HEK293T (cell line): ENCODE results near the gene RIMBP2.

Experiments
- CTCF ChIA-PET: fragments of 350-600 bp; formaldehyde crosslinking; extraction: SDS; loops from one replicate; lab custom pipeline; 2021; ENCODE audit warnings: antibody characterized with exemption, inconsistent platforms; lab: Yijun Ruan, JAX
- POLR2A ChIA-PET: fragments of 350-600 bp; formaldehyde crosslinking; extraction: SDS; loops from one replicate; lab custom pipeline; 2020; ENCODE audit warnings: antibody characterized with exemption, inconsistent platforms; lab: Yijun Ruan, JAX
- DNase-seq: peaks from one replicate; pipeline ENCODE4 v3.0.0; 2012; ENCODE audit warnings: mixed read lengths; ENCODE audit errors: extremely low spot score
- ARNT ChIP-seq: fragments of 450-650 bp; IDR thresholded peaks from 2 replicates; pipeline ENCODE4 v1.6.1; 2017; ENCODE audit warnings: mild to moderate bottlenecking
- BHLHE40 ChIP-seq: fragments of 450-650 bp; IDR thresholded peaks from 2 replicates; pipeline ENCODE4 v1.6.1; 2016; ENCODE audit warnings: mild to moderate bottlenecking, moderate library complexity, borderline replicate concordance
- CTBP1 ChIP-seq: fragments of 450-650 bp; IDR thresholded peaks from 2 replicates; pipeline ENCODE4 v1.6.1; 2016; ENCODE audit warnings: borderline replicate concordance
- ELF4 ChIP-seq: fragments of 450-650 bp; IDR thresholded peaks from 2 replicates; pipeline ENCODE4 v1.6.1; 2017; ENCODE audit warnings: antibody characterized with exemption
- FOXA1 ChIP-seq: fragments of 450-650 bp; IDR thresholded peaks from 2 replicates; pipeline ENCODE4 v1.6.1; 2016; ENCODE audit warnings: mild to moderate bottlenecking
- FOXK2 ChIP-seq: fragments of 450-650 bp; IDR thresholded peaks from 2 replicates; pipeline ENCODE4 v1.6.1; 2016; ENCODE audit warnings: mild to moderate bottlenecking
- FOXM1 ChIP-seq: fragments of 450-650 bp; IDR thresholded peaks from 2 replicates; pipeline ENCODE4 v1.6.1; 2017; ENCODE audit warnings: mild to moderate bottlenecking, borderline replicate concordance
- HDGF ChIP-seq: fragments of 450-650 bp; IDR thresholded peaks from 2 replicates; pipeline ENCODE4 v1.6.1; 2017; ENCODE audit warnings: antibody characterized with exemption, borderline replicate concordance
- L3MBTL2 ChIP-seq: fragments of 450-650 bp; conservative IDR thresholded peaks from 2 replicates; pipeline ENCODE4 v1.6.1; 2016; ENCODE audit warnings: mild to moderate bottlenecking
- LEF1 ChIP-seq: fragments of 450-650 bp; IDR thresholded peaks from 2 replicates; pipeline ENCODE4 v1.6.1; 2017; ENCODE audit warnings: mild to moderate bottlenecking, borderline replicate concordance
- NFRKB ChIP-seq: fragments of 450-650 bp; IDR thresholded peaks from 2 replicates; pipeline ENCODE4 v1.6.1; 2016; ENCODE audit warnings: mild to moderate bottlenecking, moderate library complexity
- SP1 ChIP-seq: fragments of 450-650 bp; IDR thresholded peaks from 2 replicates; pipeline ENCODE4 v1.6.1; 2017
- SUZ12 ChIP-seq: fragments of 450-650 bp; IDR thresholded peaks from 2 replicates; pipeline ENCODE4 v1.6.1; 2016; ENCODE audit warnings: mild to moderate bottlenecking
- TARDBP ChIP-seq: fragments of 450-650 bp; IDR thresholded peaks from 2 replicates; pipeline ENCODE4 v1.6.1; 2016
- ZNF384 ChIP-seq: fragments of 450-650 bp; IDR thresholded peaks from 2 replicates; pipeline ENCODE4 v1.6.1; 2016
- TF ChIP-seq, protein P1 (sequence below): fragments of 450-650 bp; IDR thresholded peaks from 2 replicates; pipeline ENCODE4 v1.6.1; 2016

Gene RIMBP2

DNA sequence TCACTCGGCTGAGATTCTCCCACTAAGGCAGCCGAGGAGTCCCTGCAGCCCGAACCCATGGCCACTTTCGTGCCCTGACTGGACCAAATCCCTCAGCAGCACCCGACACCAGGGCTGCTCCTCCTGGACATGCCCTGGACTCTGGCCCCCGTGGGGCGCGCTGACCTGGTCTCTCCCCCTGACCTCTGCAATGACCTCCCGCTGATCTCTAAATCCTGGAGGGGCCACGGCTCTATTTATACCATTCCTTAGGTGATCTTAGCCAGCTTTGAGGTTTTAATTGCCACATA is 230.0 kb downstream of the RIMBP2 start:
- POLR2A ChIA-PET = no interaction called here
- CTCF ChIA-PET = no interaction called here
- no peak for DNase-seq
- TF ChIP-seq L3MBTL2 (no peak), ZNF384 (no peak), BHLHE40 (no peak), SUZ12 (no peak)

DNA sequence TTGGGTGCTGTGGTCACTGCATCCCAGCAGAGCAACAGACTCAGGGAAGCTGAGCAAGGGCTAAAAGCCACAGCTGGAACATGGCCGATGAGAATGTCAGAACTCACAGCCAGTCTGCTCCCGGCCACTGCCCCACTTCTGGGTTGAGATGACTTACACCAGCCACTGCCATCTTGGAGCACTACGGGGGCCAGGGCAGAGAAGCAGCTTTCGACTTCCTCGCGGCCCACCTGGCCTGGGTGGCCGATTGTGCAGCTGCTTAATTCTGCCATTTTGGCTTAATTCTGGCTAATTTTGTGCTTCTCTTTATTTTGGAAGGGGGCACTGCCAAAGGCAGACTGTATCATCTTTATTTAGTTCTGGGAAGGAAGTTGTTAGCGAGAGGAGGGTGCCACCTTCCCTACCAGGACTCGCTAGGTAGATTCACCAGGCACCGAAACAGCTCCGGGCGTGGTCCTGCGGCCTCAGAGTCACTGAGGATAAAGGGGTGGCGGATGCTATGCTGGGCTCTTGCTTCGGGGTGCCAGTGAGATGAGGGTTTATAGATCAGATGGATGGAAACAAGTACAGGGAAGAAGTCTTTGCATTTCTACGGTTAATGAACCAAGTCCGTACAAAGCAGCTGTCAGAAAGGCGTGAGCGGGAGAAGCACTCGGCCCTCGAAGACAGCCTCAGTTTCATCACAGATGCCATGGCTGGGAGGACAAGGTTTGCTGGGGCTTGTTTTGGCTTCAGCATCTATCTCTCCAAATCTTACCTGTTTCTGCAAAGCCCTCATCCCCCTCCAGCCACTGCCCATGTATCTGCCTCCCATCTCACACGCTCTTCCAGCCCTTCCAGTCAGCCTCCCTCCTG is 230.6 kb downstream of the RIMBP2 start:
- TF ChIP-seq SUZ12 = no peak
- TF ChIP-seq BHLHE40 = no peak
- TF ChIP-seq L3MBTL2 = no peak
- TF ChIP-seq TARDBP = no peak
- no peak for TF ChIP-seq ARNT
- no peak for TF ChIP-seq HDGF
- TF ChIP-seq LEF1 = no peak
- TF ChIP-seq CTBP1 = no peak
- TF ChIP-seq, protein P1, sequence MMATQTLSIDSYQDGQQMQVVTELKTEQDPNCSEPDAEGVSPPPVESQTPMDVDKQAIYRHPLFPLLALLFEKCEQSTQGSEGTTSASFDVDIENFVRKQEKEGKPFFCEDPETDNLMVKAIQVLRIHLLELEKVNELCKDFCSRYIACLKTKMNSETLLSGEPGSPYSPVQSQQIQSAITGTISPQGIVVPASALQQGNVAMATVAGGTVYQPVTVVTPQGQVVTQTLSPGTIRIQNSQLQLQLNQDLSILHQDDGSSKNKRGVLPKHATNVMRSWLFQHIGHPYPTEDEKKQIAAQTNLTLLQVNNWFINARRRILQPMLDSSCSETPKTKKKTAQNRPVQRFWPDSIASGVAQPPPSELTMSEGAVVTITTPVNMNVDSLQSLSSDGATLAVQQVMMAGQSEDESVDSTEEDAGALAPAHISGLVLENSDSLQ = no peak
- TF ChIP-seq ELF4 = no peak
- no peak for TF ChIP-seq FOXM1
- ChIA-PET POLR2A (no interaction called here), CTCF (no interaction called here)
- no peak for DNase-seq

DNA sequence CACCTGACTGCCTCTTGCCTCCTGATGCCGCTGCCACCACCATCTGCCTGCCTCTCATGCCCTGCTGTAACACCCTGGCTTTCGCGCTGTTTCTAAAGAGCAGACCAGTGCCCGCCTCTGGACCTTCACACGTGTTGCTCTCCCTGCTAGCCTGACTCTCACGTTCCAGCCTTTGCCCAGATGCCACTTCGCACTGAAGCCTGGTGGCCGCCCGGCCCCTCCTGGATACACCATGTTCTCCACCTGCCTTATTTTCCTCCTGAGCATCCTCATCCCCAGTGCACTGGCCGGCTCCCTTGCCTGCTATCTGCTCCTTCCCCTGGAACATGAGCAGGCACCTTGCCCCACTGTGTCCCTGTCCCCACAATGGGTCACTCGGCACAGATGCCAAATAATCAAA is 231.9 kb downstream of the RIMBP2 start:
- ChIA-PET CTCF (no interaction called here), POLR2A (no interaction called here)
- no peak for TF ChIP-seq NFRKB
- TF ChIP-seq ZNF384 = no peak
- TF ChIP-seq CTBP1 = no peak
- no peak for TF ChIP-seq TARDBP
- DNase-seq = no peak

DNA sequence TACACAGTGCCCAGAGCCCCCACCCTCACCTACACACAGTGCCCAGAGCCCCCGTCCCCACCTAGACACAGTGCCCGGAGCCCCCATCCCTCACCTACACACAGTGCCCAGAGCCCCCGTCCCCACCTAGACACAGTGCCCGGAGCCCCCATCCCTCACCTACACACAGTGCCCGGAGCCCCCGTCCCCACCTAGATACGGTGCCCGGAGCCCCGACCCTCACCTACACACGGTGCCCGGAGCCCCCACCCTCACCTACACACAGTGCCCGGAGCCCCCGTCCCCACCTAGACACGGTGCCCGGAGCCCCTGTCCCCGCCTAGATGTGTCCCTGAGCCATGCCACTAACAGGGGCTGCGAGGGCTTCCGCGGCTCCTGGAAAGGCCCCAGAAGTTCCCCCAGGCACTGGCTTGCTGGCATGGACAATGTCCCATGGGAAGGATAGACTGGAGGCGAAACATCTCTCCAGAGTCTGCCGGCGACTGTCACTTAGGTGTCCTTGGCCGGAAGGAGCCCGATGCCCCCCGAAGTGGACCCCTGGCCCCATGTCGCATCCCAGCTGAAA is 232.4 kb downstream of the RIMBP2 start:
- no peak for DNase-seq
- ChIA-PET POLR2A (no interaction called here), CTCF (no interaction called here)
- TF ChIP-seq FOXM1 (no peak), ARNT (no peak), ELF4 (no peak), SP1 (no peak), HDGF (no peak), LEF1 (no peak), TARDBP (no peak), FOXK2 (no peak), L3MBTL2 (no peak), CTBP1 (no peak), ZNF384 (no peak), SUZ12 (no peak), NFRKB (no peak), BHLHE40 (no peak), FOXA1 (no peak)
- TF ChIP-seq, protein P1 = no peak

DNA sequence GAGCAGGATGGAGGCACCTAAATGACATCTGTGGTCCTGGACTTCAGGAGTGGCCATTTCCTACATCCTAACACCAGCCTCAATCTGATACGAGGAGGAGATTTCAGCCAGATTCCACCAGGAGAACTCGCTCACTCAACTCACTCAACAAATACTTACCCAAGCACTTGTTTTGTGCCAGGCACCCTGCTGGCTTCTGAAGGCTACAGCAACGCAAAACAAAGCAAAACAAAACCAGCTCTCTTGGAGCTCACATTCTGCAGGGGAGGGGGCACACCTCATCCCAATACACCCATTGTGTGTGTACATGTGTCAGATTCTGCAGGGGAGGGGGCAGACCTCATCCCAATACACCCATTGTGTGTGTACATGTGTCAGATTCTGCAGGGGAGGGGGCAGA is 233.7 kb downstream of the RIMBP2 start:
- TF ChIP-seq TARDBP (no peak), SUZ12 (no peak), SP1 (no peak)
- ChIA-PET POLR2A (no interaction called here), CTCF (interaction anchor here (0.5 kb wide), 1 partner anchor 501 kb away, joined by 3 read pairs; no protein-coding TSS in a partner anchor)

DNA sequence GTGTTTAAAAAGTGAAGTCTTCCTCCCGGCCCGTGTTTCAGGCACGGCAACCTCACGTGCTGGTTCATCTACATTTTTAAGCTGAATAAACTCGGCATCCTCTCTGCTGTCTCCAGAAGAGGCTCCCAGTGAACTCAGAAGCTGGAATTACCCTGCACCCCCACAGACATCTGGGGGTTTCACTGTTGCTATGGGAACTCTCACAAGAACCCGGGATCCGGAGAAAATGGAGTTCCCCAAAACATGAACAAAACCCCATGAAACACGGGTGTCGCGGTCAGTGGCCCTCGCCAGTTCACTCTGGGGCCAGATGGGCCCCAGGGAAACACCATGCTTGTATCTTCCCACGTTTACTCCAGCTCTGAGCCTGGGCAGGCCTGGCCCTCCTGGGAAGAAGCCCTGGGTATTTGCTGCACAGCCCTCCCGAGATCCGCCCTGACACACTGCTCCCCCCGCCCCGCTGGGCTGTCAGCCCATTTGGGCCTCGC is 234.7 kb downstream of the RIMBP2 start:
- no peak for TF ChIP-seq NFRKB
- no peak for TF ChIP-seq BHLHE40
- TF ChIP-seq FOXA1 = no peak
- no peak for TF ChIP-seq FOXK2
- no peak for TF ChIP-seq TARDBP
- no peak for TF ChIP-seq SP1
- TF ChIP-seq LEF1 = no peak
- TF ChIP-seq CTBP1 = no peak
- TF ChIP-seq ZNF384 = no peak
- POLR2A ChIA-PET = no interaction called here
- no peak for DNase-seq
- CTCF ChIA-PET = no interaction called here

More for the DNA sequence above, 233.7 kb downstream of the RIMBP2 start:
- DNase-seq = no peak

DNA sequence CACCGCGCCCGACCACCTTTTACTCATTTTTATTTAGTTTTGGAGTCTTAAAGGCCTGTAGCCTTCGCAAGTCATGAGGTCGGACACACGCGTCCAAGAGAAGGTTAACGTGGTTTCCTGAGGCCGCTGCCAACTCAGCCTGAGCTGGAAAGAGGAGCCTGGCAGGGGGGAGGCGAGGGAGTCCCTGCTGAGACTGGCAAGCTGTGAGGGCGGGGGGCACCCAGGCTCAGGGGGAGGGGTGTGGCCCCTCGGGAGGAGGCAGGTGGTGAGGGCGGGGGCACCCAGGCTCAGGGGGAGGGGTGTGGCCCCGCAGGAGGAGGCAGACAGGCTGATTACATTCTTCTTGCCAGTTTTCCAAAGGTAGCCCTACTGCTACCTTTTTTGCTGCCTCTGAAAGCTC is 235.2 kb downstream of the RIMBP2 start:
- ChIA-PET POLR2A (no interaction called here), CTCF (no interaction called here)
- TF ChIP-seq FOXK2 (no peak), NFRKB (no peak), FOXM1 (no peak), CTBP1 (no peak), HDGF (no peak), LEF1 (no peak), TARDBP (no peak), ZNF384 (no peak), FOXA1 (no peak), L3MBTL2 (no peak), ARNT (no peak), BHLHE40 (no peak), SP1 (no peak), ELF4 (no peak), SUZ12 (no peak)
- TF ChIP-seq, protein P1 = no peak
- DNase-seq = no peak
